RCC 7860 (cell line): ENCODE results near the gene ORM2.
"Not testable (repeated sequence)": the region's sequence is repeated elsewhere in the genome, so short reads cannot be mapped to it uniquely, and the experiment has no call there.

Experiments used
- DNase-seq: peaks from one replicate; pipeline ENCODE4 v3.0.0-alpha.2; 2015; ENCODE audit warnings: low spot score
- FAIRE-seq: peaks from 2 replicates; lab custom pipeline; 2012; peaks lifted over from hg19 to GRCh38; lab: Jason Lieb, UNC

Gene ORM2

DNA sequence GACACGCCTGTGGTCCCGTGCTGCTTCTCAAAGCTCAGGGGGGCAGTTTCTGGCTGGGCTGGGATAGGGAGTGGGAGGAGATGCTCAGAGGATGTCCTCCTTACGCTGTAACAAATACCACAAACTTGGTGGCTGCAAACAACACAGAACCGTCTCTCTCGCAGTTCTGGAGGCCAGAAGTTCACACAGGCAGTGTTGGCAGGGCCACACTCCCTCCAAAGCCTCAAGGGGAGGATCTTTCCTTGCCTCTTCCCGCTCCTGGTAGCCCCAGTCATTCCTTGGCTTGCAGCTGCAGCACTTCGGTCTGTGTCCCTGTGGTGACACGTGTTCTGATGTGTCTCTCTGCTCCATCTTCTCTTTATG lies 17.2 kb upstream of the ORM2 start:
- FAIRE-seq (no peak), DNase-seq (no peak)

DNA sequence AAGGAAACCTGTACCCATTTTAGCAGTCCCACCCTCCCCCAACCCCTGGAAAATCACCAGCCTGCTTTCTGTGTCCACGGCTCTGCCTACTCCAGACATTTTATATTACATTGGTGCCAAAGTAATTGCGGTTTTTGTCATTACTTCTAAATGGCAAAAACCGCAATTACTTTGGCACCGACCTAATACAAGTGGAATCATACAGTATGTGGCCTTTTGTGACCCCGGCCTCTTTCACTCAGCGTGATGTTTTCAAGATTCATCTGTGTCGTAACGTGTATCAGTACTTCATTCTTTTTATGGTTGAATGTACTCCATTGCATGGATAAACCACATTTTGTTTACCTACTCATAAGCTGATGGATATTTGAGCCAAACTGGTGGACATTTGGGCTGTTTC lies 16.5 kb upstream of the ORM2 start:
- DNase-seq (no peak), FAIRE-seq (no peak)

DNA sequence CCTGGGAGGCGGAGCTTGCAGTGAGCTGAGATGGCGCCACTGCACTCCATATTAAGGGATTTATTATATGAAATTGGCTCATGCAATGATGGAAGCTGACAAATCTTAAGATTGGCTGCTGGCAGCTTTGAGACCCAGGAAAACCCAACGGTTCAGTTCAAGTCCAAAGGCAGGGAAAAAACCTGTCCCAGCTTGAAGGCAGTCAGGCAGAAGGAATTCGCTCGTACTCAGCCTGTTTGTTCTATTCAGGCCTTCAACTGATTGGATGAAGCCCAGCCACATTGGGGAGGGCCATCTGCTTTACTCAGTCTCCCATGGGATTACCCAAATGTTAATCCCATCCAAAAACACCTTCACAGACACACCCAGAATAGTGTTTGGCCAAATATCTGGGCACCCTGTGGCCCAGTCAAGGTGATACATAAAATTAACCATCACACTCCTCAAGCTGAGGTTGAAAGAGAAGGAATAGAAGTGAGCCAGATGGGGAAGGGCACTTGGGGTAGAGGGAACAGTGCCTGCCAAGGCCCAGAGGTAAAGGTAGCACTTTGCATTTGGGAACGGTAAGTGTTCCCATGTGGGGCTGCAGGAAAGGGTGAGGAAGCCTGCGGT lies 15.3 kb upstream of the ORM2 start:
- no peak for FAIRE-seq
- no peak for DNase-seq

DNA sequence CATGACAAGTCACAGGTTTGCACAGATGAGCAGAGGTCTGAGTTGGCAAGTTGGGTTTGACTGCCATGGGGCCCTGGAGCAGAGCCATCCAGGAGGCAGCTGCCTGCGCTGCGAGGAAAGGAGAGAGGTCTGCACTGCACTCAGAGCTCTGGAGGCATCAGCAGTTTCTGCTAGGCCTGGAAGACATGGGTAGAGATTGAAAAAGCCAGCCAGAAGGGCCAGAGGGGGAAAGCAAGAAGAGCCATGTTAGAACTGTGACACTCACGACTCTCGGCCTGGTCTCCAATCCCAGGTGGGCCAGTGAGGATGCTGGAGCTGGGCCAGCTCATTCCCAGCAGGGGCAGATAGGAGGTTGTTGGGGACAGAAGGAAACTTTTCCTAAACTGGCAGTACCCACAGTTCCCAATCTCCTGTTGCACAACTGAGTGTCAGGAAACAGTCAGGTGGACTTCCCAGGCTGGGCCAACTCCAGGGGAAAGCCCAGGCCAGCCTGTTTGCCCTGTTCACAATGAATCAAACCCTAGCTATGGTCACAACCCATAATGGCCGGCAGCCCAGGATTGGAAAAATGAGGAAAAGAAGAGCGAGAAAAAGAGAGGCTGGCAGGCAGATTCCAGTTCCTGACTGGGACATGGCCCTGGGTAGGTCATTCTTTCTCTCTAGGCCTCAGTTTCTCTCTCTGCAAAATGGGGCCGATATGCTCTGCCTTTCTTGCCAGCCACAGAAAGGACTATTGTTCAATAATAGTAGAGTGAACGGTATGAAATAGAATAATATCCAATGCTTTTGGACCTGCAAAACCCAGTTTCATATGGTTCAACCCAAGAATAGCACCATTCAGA lies 14.6 kb upstream of the ORM2 start:
- no peak for DNase-seq
- FAIRE-seq = no peak

DNA sequence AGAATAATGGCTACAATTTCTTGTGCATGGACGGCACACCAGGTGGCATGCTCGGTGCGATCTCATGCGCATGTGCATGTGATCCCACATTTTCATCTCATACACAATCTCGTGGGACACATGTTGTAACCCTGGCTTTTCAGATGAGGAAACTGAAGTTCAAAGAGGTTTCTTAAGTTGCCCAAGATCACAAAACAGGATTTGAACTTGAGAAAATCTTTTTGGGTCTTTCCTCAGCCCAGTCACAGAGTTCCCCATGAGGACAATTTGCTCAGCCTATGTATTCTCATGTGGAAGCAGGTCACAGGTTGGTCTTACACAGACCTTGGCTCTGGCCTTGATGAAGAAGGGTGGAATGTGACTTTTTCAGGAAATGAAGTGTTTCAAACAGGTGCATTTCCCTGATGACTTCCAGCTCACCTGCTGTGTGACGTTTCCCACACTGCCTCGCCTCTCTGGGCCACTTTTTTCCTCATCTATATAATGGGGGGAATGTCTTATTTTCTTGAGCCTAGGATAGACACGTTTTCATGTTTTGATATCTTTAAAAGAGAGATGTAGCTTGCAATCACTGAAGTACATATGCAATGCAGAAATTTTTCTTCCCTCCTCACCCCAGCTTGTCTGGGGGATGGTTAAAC lies 13.8 kb upstream of the ORM2 start:
- FAIRE-seq (no peak), DNase-seq (no peak)

DNA sequence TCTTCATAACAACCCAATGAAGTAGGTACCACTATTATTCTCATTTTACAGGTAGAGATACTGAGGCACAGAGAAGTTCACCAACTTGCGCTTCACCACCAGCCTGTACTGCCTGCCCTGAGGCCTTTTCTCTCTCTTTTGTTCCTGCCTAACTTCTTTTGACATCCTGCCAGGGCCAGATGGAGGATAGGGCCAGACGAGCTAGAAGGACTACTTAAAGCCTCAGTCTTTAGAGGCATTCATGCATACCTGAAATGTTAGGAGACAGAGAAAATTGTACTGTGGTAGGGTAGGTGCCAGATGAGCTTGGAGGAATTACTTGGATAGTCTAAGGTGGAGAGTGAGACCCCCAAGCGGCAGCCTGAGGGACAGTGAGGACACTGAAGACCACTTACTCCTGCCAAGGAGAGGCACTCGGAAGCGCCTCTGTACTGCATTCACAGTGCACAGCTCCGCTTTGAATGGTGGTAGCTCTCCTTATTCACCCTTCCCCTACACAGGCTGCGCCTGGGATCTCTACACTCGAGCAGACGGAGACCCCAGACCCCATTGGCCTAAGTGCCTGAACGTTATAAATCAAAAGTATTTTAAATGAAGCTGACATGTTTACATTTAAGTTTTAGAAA lies 13.0 kb upstream of the ORM2 start:
- DNase-seq = no peak
- FAIRE-seq = no peak

DNA sequence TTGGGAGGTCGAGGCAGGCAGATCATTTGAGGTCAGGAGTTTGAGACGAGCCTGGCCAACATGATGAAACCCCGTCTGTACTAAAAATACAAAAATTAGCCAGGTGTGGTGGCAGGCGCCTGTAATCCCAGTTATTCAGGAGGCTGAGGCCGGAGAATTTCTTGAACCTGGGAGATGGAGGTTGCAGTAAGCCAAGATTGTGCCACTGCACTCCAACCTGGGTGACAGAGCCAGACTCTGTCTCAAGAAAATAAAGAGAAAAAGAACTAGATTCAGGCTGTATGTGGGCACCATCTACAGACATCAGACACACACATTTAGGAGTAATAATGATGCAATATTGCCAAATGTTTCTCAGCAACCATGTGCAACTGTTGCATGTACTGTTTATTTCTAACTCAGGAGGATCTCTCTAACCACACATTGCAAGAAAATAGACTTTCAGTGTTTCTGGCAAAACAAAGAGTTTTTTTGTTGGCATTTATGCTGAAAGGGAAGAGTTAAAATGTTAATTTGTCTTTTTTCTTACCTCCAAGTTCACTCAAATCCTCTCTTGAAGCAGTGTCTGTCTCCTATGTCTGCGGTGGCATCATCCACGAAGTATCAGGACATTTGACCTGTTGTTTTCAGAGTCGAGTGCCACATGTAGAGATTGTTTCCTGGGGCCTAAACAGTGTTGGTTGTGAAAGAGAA lies 11.9 kb upstream of the ORM2 start:
- FAIRE-seq = no peak

DNA sequence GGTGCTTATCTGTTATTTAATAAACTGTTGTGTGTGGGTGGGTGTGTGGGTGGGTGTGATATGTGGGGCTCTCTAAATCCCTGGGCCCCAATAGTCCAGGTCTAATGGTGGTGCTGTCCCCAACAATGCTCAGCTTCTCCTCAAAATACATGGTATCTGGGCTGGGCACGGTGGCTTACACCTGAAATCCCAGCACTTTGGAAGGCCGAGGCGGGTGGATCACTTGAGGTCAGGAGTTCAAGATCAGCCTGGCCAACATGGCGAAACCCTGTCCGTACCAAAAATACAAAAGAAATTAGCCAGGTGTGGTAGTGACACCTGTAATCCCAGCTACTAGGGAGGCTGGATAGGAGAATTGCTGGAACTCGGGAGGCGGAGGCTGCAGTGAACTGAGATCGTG lies 11.3 kb upstream of the ORM2 start:
- FAIRE-seq = no peak
- DNase-seq = no peak

More for the DNA sequence above, 11.9 kb upstream of the ORM2 start:
- no peak for DNase-seq

DNA sequence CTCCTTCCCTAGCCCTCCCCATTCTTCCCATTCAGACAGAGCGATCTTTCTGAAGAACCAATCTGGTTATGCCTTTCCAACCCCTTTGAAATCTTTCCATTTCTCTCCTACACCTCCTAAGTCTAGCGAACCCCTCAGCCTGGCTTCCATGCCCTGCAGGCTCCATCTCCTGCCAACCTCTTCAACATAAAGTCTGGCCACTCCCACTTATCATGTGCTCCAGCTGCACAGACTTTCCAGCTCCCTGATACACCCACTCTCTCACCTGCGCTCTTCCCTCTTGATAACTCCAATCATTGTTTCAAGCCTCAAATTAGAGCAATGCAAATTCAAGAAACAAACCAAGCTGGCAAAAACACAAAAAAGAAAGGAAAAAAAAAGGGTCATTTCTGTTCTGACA lies 10.5 kb upstream of the ORM2 start:
- no peak for DNase-seq
- no peak for FAIRE-seq

DNA sequence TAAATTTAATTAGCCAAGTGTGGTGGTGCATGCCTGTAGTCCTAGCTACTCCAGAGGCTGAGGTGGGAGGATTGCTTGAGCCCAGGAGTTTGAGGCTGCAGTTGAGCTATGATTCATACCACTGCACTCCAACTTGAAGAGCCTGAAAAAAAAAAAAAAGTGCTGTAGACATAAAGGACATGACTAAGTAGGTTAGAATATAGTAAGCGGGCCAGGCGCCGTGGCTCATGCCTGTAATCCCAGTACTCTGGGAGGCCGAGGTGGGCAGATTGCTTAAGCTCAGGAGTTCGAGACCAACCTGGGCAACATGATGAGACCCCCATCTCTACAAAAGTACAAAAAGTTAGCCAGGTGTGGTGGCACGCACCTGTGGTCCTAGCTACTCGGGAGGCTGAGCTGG lies 9.0 kb upstream of the ORM2 start:
- FAIRE-seq = peak; percentile 22
- DNase-seq = peak; percentile 74

DNA sequence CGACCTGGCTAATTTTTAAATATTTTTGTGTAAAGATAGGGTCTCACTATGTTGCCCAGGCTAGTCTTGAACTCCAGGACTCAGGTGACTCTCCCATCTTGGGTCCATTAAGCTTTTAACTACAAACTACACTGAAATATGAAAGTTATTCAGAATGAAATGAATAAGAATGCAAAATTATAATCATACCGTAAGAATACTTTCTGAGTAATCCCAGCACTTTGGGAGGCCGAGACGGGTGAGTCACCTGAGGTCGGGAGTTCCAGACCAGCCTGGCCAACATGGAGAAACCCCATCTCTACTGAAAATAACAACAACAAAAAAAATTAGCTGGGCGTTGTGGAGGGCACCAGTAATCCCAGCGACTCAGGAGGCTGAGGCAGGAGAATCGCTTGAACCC lies 7.9 kb upstream of the ORM2 start:
- DNase-seq = peak; percentile 46

DNA sequence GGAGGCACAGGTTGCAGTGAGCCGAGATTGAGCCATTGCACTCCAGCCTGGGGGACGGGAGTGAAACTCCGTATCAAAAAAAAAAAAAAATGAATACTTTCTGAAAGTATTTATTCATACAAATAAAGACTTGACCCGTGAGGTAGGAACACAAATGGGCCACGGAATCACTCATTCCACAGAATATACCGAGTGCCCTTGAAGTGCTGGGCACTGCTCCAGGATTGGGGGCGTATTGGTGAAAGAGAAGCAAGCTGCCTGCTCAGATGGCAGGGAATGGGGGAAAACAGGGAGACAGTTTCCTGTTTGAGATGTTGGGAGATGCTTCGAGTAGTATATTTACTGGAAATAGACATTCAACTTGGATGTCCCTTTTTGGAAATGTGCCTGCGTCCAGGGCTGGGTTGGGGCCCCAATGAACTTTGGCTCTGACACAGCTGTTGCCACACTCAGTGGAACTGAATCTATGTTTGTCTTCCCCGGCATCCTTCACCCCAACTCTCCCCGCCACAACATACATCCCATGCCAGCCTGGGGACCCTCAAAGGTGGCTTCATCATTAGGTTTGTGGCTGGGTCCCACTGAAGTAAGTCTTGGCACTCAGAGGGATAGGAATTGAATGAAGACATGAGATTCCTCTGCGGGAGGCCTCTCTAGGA lies 7.4 kb upstream of the ORM2 start:
- DNase-seq, FAIRE-seq: not testable (repeated sequence)

More for the DNA sequence above, 7.9 kb upstream of the ORM2 start:
- FAIRE-seq = no peak

DNA sequence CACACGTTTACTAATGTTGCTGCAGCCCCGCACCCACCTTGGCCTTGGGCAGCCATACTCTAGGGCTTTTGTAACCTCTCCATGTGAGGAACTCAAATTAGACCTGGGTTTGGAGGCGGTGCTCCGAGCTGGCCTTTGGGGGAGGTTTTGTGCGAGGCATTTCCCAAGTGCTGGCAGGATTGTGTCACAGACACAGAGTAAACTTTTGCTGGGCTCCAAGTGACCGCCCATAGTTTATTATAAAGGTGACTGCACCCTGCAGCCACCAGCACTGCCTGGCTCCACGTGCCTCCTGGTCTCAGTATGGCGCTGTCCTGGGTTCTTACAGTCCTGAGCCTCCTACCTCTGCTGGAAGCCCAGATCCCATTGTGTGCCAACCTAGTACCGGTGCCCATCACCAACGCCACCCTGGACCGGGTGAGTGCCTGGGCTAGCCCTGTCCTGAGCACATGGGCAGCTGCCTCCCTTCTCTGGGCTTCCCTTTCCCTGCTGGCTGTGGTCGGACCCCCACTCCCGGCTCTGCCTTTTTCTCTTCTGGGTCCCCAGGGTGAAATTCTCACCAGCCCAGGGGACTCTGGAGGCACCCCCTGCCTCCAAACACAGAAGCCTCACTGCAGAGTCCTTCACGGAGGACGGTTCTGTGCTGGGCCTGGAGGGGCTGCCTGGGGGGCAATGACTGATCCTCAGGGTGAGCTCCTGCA lies 6.7 kb upstream of the ORM2 start, which contains the start of gene ORM1:
Gene ORM1, plus strand, starts transcription at position 268 of the 701 bp plus-strand sequence. Its CDS starts 36 bp downstream, at position 304.
- FAIRE-seq, DNase-seq: not testable (repeated sequence)

DNA sequence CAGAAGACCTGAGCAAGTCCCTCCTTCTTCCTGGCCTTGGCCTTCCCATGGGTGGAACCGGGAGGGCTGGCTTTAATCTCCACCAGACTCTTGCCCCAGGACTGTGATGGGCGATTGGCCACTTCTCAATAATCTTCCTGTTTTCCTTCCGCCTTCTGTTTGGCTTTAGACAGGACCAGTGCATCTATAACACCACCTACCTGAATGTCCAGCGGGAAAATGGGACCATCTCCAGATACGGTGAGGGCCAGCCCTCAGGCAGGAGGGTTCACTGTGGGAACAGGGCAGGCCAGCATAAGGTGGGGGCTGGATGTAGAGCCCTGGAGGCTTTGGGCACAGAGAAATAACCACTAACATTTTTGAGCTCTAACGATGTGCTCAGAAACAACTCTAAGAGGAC lies 5.8 kb upstream of the ORM2 start:
- FAIRE-seq, DNase-seq: not testable (repeated sequence)

DNA sequence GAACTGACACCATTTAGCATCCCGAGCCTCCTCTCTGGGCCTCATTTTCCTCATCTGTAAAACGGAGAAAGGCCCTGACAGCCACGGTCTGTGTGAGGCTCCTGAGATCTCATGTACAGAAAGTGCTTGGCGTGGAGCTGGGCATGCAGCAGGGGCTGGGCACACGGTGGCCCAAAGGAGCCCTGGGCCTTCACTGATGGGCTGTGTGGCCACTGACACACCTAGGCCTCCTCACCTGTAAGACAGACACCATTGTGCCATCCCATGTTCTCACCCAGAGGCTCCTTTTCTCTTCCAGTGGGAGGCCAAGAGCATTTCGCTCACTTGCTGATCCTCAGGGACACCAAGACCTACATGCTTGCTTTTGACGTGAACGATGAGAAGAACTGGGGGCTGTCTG lies 5.2 kb upstream of the ORM2 start:
- FAIRE-seq = no peak
- DNase-seq = no peak

DNA sequence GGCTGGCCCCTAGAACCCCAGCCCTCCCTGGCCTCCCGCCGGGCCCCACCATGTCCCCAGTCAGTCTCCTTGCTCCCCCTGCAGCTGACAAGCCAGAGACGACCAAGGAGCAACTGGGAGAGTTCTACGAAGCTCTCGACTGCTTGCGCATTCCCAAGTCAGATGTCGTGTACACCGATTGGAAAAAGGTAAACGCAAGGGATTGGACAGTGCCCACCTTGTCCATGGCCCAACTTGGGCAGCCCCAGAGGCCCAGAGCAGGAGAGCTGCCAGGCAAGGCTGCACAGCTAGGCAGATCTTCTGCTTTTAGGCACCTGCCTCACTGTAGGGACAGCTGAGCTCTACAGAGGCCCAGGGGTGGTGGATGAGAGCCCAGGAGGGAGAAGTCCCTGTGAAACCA lies 4.7 kb upstream of the ORM2 start:
- FAIRE-seq, DNase-seq: not testable (repeated sequence)

DNA sequence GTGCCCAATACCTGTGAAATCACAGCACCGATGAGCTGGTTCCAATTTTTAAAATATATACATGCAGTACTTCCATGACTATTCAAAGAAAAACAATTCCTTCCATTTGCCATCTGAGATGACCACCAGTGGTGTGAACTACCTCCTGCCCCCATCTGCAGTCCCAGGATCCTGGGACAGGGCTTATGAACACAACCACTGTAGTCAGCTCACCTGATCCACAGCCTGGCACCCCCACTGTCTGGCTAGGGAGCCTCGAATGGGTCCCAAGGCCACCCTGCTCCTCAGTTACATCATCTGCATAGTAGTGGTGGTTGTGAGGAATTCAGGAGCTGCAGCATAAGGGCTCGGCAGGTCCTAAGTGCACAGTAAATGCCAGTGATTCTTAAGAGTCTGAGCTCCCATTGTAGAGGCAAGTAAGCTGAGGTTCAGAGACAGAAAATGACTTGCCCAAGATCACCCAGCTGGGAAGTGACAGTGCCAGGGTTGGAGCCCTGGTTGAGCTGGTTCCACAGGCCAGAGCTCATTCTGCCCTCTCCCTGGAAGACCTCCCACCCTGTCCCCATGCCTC lies 3.9 kb upstream of the ORM2 start:
- FAIRE-seq, DNase-seq: not testable (repeated sequence)

DNA sequence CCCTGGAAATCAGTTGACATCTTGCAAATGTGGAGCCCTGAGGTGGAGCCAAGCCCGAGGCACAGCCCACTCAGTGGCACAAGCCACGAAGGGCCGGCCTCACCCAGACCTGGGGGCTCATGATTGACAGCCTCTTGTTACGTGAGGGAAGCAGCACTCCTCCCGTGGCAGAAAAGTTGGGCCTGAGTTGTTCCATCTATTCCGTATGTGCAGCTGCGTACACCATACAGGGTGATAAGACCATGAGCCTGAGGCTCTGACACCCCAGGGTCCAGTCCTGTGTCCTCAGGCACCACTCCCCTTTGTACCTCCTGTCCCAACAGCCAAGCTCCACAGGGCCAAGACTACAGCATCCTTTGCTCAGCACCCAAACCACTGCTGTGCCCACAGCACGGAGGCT lies 1.9 kb upstream of the ORM2 start:
- FAIRE-seq = no peak
- DNase-seq = no peak

DNA sequence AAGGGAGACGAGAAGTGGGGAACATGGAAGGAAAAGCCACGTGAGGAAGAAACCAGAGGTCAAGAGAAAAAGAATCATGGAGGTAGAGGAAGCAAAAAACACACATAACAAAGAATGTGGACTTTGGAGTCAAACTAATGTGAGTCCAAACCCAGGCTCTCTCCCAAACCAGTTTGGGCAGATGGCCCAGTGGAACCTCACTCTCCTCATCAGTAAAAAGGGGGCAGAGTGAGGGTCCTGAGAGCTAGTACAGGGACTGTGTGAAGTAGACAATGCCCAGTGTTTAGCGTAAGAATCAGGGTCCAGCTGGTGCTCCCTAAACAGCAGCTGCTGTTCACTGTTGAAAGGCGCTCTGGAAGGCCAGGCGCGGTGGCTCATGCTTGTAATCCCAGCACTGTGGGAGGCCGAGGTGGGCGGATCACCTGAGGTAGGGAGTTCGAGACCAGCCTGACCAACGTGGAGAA lies 1.3 kb upstream of the ORM2 start:
- FAIRE-seq, DNase-seq: not testable (repeated sequence)
